T follicular helper cell (primary cell): ENCODE data around the gene AIP.

Source experiments
- DNase-seq: peaks from one replicate; pipeline ENCODE4 v3.0.0-alpha.2; 2020; ENCODE audit warnings: low read depth

Gene AIP

GRCh38 chr11:67534070-67534679 is 51.3 kb downstream of the AIP start:
- DNase-seq, result no peak

GRCh38 chr11:67535561-67535960 is 52.7 kb downstream of the AIP start:
- DNase-seq, result no peak

- DNase-seq, result no peak
These were observed 55.5 kb downstream of the AIP start for GRCh38 chr11:67538306-67538705.

- DNase-seq, result no peak
These were observed 56.1 kb downstream of the AIP start for GRCh38 chr11:67538823-67539505.

- DNase-seq, result no peak
These were observed 56.7 kb downstream of the AIP start for GRCh38 chr11:67539550-67539949.
